ENCODE measurements around the gene ACAN.

- no peak for TF ChIP-seq CTCF (conservative IDR thresholded peaks at IDR 0.05 in 1 of 2, IDR thresholded peaks at IDR 0.05 in 1 of 2; ENCODE audit: extremely low read depth in 1 of 2, insufficient read depth in 1 of 2, low read depth in 1 of 2, low read length in 2 of 2)
- no peak for TF ChIP-seq EZH2 (IDR thresholded peaks at IDR 0.05; ENCODE audit: borderline replicate concordance, low read length)
These were observed 45.0 kb downstream of the ACAN start for GRCh38 chr15:88848203-88848602.
